ENCODE measurements around the gene GLIS1. TPM values are rescaled to one million over a fixed set of nuclear protein-coding genes. Genes with fewer than 3 reads are reported as not detected.

GLIS1 gene
- total and polyA plus RNA-seq, 2 of the 8 experiments (the other 6 are each of a cell fraction or from before 2014, with no cell fraction given): 0.15 to 0.22 TPM

GRCh38 chr1:53572815-53573173, 166.2 kb downstream of the GLIS1 start:
- H2AFZ ChIP-seq (ENCODE audit: low read length): peak overlapping the region; percentile 19; the same call in 1 of the 2 replicates
- peaks cover 0 to 12% (median 6%) of the 10 kb centered on the region in 4 experiments; a peak in 5 of 7 replicates for H3K4me1 ChIP-seq (replicated peaks in 1 of 4; ENCODE audit: control insufficient read depth in 3 of 4, insufficient read depth in 4 of 4, low read length in 3 of 4)
- H2BK20ac ChIP-seq (ENCODE audit: low read length): no peak overlapping the region
- H4K91ac ChIP-seq (replicated peaks; ENCODE audit: insufficient read length, low read length): peak overlapping the region; percentile 34
- FAIRE-seq: no peak
- no peak for DNase-seq (ENCODE audit: low read depth in 1 of 2, low spot score in 2 of 2)
- no peak overlapping the region for H2BK120ac ChIP-seq (replicated peaks; ENCODE audit: low read depth, low read length)
- no peaks in the 10 kb centered on the region for H3K27me3 ChIP-seq (replicated peaks in 1 of 4; ENCODE audit: control insufficient read depth in 3 of 4, extremely low read depth in 1 of 4, insufficient read depth in 3 of 4, low read length in 3 of 4)
- no peak overlapping the region for H2AK5ac ChIP-seq (ENCODE audit: low read depth, low read length)
- H3K23me2 ChIP-seq (ENCODE audit: low read depth, low read length): no peaks in the 10 kb centered on the region
- H3K9me3 ChIP-seq (ENCODE audit: insufficient read depth in 2 of 2, low read depth in 1 of 2, low read length in 1 of 2): peaks cover 0 to 4% of the 10 kb centered on the region in 2 experiments; a peak in 2 of 4 replicates
- H4K20me1 ChIP-seq (replicated peaks in 1 of 2; ENCODE audit: control insufficient read depth in 1 of 2, insufficient read depth in 2 of 2, low read length in 2 of 2): peaks cover 0 to 2% of the 10 kb centered on the region in 2 experiments
- H2BK15ac ChIP-seq (ENCODE audit: low read length): no peak overlapping the region
- H3K4me3 ChIP-seq (ENCODE audit: extremely low read depth in 1 of 4, insufficient read depth in 2 of 4, low read depth in 3 of 4, low read length in 4 of 4): no peak overlapping the region
- H3K23ac ChIP-seq (ENCODE audit: insufficient read length): no peak overlapping the region
- POLR2A ChIA-PET (ENCODE audit: partially characterized antibody): interaction anchor here (1.2 kb wide), 1 partner anchor 20 kb away, joined by 3 read pairs; no protein-coding TSS in a partner anchor
- 96% methylated on average over 3 of the region's 3 CpGs; no CpG with 5 or more reads in 1 of the 2 experiments for WGBS, 2 experiments (ENCODE audit: extremely low coverage in 1 of 2, insufficient coverage in 1 of 2, insufficient read length in 1 of 2, insufficient replicate concordance in 2 of 2, low coverage in 1 of 2, low lambda C conversion rate in 2 of 2, missing lambda C conversion rate in 1 of 2)
- no peaks in the 10 kb centered on the region for H3K79me1 ChIP-seq (ENCODE audit: low read depth, low read length)
- H3K4me2 ChIP-seq (ENCODE audit: insufficient read depth in 1 of 2, low read depth in 2 of 2, low read length in 2 of 2): no peak overlapping the region
- no peak overlapping the region for H3K4ac ChIP-seq (replicated peaks; ENCODE audit: insufficient read length, low read depth, low read length)
- peak overlapping the region; percentile 38; the same call in 1 of the 2 replicates for H3K18ac ChIP-seq (ENCODE audit: extremely low read depth, low read length)
- no peak overlapping the region for H3K27ac ChIP-seq (ENCODE audit: low read depth, low read length)
- H4K5ac ChIP-seq (ENCODE audit: insufficient read length, low read depth, low read length): no peak overlapping the region
- H2BK12ac ChIP-seq (ENCODE audit: low read depth, low read length): no peak overlapping the region
- no peak overlapping the region for H4K8ac ChIP-seq (ENCODE audit: extremely low read depth, insufficient read depth, low read length)
- CTCF ChIA-PET (ENCODE audit: partially characterized antibody): interaction anchor here (0.8 to 13.2 kb wide), 16 partner anchors 9 to 190 kb away, joined by 3 to 175 read pairs (median 4); no protein-coding TSS in a partner anchor
- H3K79me2 ChIP-seq (ENCODE audit: control insufficient read depth in 1 of 2, insufficient read depth in 2 of 2, low read length in 2 of 2): no peaks in the 10 kb centered on the region
- H3K14ac ChIP-seq (ENCODE audit: insufficient read length): no peak overlapping the region
- H3K56ac ChIP-seq (replicated peaks; ENCODE audit: insufficient read length, low read depth, low read length): no peak overlapping the region
- H3K36me3 ChIP-seq (ENCODE audit: control insufficient read depth in 2 of 4, insufficient read depth in 4 of 4, low read length in 3 of 4): no peaks in the 10 kb centered on the region
- H2BK5ac ChIP-seq (ENCODE audit: low read depth, low read length): no peak overlapping the region
- no peak overlapping the region; a peak in 1 of 7 replicates for H3K9ac ChIP-seq (replicated peaks in 1 of 4; ENCODE audit: extremely low read depth in 1 of 4, low read depth in 3 of 4, low read length in 3 of 4)
- TF ChIP-seq ATF3 (IDR thresholded peaks at IDR 0.05; ENCODE audit: insufficient read depth, low read depth, low read length): no peak
- TF ChIP-seq, protein P1, sequence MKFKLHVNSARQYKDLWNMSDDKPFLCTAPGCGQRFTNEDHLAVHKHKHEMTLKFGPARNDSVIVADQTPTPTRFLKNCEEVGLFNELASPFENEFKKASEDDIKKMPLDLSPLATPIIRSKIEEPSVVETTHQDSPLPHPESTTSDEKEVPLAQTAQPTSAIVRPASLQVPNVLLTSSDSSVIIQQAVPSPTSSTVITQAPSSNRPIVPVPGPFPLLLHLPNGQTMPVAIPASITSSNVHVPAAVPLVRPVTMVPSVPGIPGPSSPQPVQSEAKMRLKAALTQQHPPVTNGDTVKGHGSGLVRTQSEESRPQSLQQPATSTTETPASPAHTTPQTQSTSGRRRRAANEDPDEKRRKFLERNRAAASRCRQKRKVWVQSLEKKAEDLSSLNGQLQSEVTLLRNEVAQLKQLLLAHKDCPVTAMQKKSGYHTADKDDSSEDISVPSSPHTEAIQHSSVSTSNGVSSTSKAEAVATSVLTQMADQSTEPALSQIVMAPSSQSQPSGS (IDR thresholded peaks at IDR 0.05; ENCODE audit: low read length): no peak
- no peak for TF ChIP-seq KDM1A (IDR thresholded peaks at IDR 0.05; ENCODE audit: borderline replicate concordance, low read length)
- TF ChIP-seq SRF (IDR thresholded peaks at IDR 0.05; ENCODE audit: low read depth, low read length): no peak
- TF ChIP-seq SIN3A (conservative IDR thresholded peaks at IDR 0.05 in 1 of 2, IDR thresholded peaks at IDR 0.05 in 1 of 2; ENCODE audit: low read depth in 1 of 2, low read length in 2 of 2): no peak
- TF ChIP-seq SIRT6 (IDR thresholded peaks at IDR 0.05; ENCODE audit: low read length): no peak
- TF ChIP-seq CBX5 (IDR thresholded peaks at IDR 0.05; ENCODE audit: low read depth, low read length): no peak
- no peak for TF ChIP-seq ASH2L (IDR thresholded peaks at IDR 0.05; ENCODE audit: low read length)
- TF ChIP-seq CHD2 (IDR thresholded peaks at IDR 0.05; ENCODE audit: low read length): no peak
- TF ChIP-seq MAFK (IDR thresholded peaks at IDR 0.05; ENCODE audit: low read depth, low read length): no peak
- TF ChIP-seq CHD1 (IDR thresholded peaks at IDR 0.05; ENCODE audit: low read depth, low read length): no peak
- no peak for TF ChIP-seq EP300 (IDR thresholded peaks at IDR 0.05; ENCODE audit: borderline replicate concordance in 1 of 2, low read depth in 2 of 2, low read length in 2 of 2)

Data from H1 (cell line).